Liver (tissue), 9 donors: ENCODE results near the gene EPHB6. TPM values are rescaled to one million over a fixed set of nuclear protein-coding genes. Genes with fewer than 3 reads are reported as not detected.
A peak's percentile ranks its signal among the peaks of the same experiment; 100 is the strongest.

Source experiments
- DNase-seq: peaks from one replicate; pipeline ENCODE4 v3.0.0-alpha.2; 2017; ENCODE audit warnings: low spot score
- H3K27ac ChIP-seq, 2 donors: one replicate each; pipeline ENCODE4 v1.7.0; 2013; ENCODE audit warnings: inconsistent platforms in 2 of 2, low read length in 2 of 2, control low read depth in 1 of 2, low read depth in 1 of 2, mild to moderate bottlenecking in 1 of 2
- H3K27me3 ChIP-seq, 4 donors: one replicate each; pipeline versions ENCODE4 v1.6.1 to v1.7.0; 2013; ENCODE audit warnings: low read length in 3 of 4, inconsistent platforms in 1 of 4, mild to moderate bottlenecking in 1 of 4, moderate library complexity in 1 of 4; ENCODE audit not compliant: control insufficient read depth in 4 of 4, insufficient read depth in 4 of 4
- H3K36me3 ChIP-seq, 4 donors: one replicate each; pipeline versions ENCODE4 v1.6.1 to v1.7.0; 2013; ENCODE audit warnings: low read length in 3 of 4, mild to moderate bottlenecking in 3 of 4, low read depth in 1 of 4, moderate library complexity in 1 of 4; ENCODE audit not compliant: control insufficient read depth in 4 of 4, insufficient read depth in 3 of 4
- H3K4me1 ChIP-seq, 4 donors: one replicate each; pipeline versions ENCODE4 v1.6.1 to v1.7.0; 2013; ENCODE audit warnings: low read length in 3 of 4, mild to moderate bottlenecking in 3 of 4, moderate library complexity in 1 of 4; ENCODE audit not compliant: control insufficient read depth in 4 of 4, insufficient read depth in 4 of 4
- H3K4me3 ChIP-seq, 3 donors: one replicate each; pipeline versions ENCODE4 v1.6.1 to v1.7.0; 2013; ENCODE audit warnings: low read length in 3 of 3, control low read depth in 1 of 3, low read depth in 1 of 3, mild to moderate bottlenecking in 1 of 3
- H3K9ac ChIP-seq, 2 donors: one replicate each; pipeline ENCODE4 v1.7.0; 2013; ENCODE audit warnings: low read length in 2 of 2, mild to moderate bottlenecking in 2 of 2, moderate library complexity in 2 of 2, control low read depth in 1 of 2, low read depth in 1 of 2
- H3K9me3 ChIP-seq, 4 donors: one replicate each; pipeline versions ENCODE4 v1.6.1 to v1.7.0; 2013; ENCODE audit warnings: low read length in 3 of 4; ENCODE audit not compliant: control insufficient read depth in 4 of 4
- ATF3 ChIP-seq: IDR thresholded peaks from 2 replicates; pipeline ENCODE4 v1.6.1; 2016; ENCODE audit warnings: antibody characterized with exemption
- CTCF ChIP-seq: fragments of 150-350 bp; IDR thresholded peaks from 2 replicates; pipeline ENCODE4 v1.5.1; 2017; ENCODE audit warnings: improper control_type of control experiment, low read depth, low read length; ENCODE audit not compliant: missing input control
- EGR1 ChIP-seq, 2 donors: IDR thresholded peaks; 2 replicates each; pipeline ENCODE4 v1.6.1; 2016 to 2018; ENCODE audit warnings: antibody characterized with exemption in 2 of 2, low read depth in 2 of 2
- FOXA1 ChIP-seq: IDR thresholded peaks from 2 replicates; pipeline ENCODE4 v1.6.1; 2016; ENCODE audit warnings: antibody characterized with exemption
- FOXA2 ChIP-seq: IDR thresholded peaks from 2 replicates; pipeline ENCODE4 v1.6.1; 2016; ENCODE audit warnings: antibody characterized with exemption
- GABPA ChIP-seq, 2 donors: IDR thresholded peaks in 1 of 2; conservative IDR thresholded peaks in 1 of 2; 2 replicates each; pipeline ENCODE4 v1.6.1; 2016; ENCODE audit warnings: antibody characterized with exemption in 2 of 2, mild to moderate bottlenecking in 1 of 2, moderate library complexity in 1 of 2
- HNF4A ChIP-seq, 2 donors: conservative IDR thresholded peaks; 2 replicates each; pipeline ENCODE4 v1.6.1; 2016; ENCODE audit warnings: antibody characterized with exemption in 2 of 2, mild to moderate bottlenecking in 2 of 2
- JUND ChIP-seq, 2 donors: IDR thresholded peaks; 2 replicates each; pipeline ENCODE4 v1.6.1; 2016; ENCODE audit warnings: antibody characterized with exemption in 2 of 2
- MAX ChIP-seq: IDR thresholded peaks from 2 replicates; pipeline ENCODE4 v1.6.1; 2016; ENCODE audit warnings: antibody characterized with exemption
- NR2F2 ChIP-seq: IDR thresholded peaks from 2 replicates; pipeline ENCODE4 v1.6.1; 2016; ENCODE audit warnings: antibody characterized with exemption
- RAD21 ChIP-seq, 2 donors: IDR thresholded peaks; 2 replicates each; pipeline ENCODE4 v1.6.1; 2016; ENCODE audit warnings: antibody characterized with exemption in 2 of 2, mild to moderate bottlenecking in 2 of 2
- REST ChIP-seq: IDR thresholded peaks from 2 replicates; pipeline ENCODE4 v1.6.1; 2016; ENCODE audit warnings: antibody characterized with exemption, mild to moderate bottlenecking
- RXRA ChIP-seq, 2 donors: IDR thresholded peaks; 2 replicates each; pipeline ENCODE4 v1.6.1; 2017 to 2018; ENCODE audit warnings: antibody characterized with exemption in 2 of 2, mild to moderate bottlenecking in 1 of 2
- SP1 ChIP-seq: IDR thresholded peaks from 2 replicates; pipeline ENCODE4 v1.6.1; 2018; ENCODE audit warnings: antibody characterized with exemption, mild to moderate bottlenecking
- TAF1 ChIP-seq: conservative IDR thresholded peaks from 2 replicates; pipeline ENCODE4 v1.6.1; 2016; ENCODE audit warnings: antibody characterized with exemption, mild to moderate bottlenecking
- YY1 ChIP-seq: IDR thresholded peaks from 2 replicates; pipeline ENCODE4 v1.6.1; 2016; ENCODE audit warnings: antibody characterized with exemption, mild to moderate bottlenecking
- ZBTB33 ChIP-seq: IDR thresholded peaks from 2 replicates; pipeline ENCODE4 v1.6.1; 2016; ENCODE audit warnings: antibody characterized with exemption
- WGBS: extraction: QIAGEN DNeasy Blood & Tissue Kit; methylation state at CpG from one replicate; pipeline ENCODE4 v1.1.7; 2013; 5-methylcytosine and 5-hydroxymethylcytosine counted together
- polyA plus RNA-seq, 2 donors: library from polyadenylated mRNA; stranded (reverse) in 1 of 2; unstranded in 1 of 2; fragments of 200-250 nt in 1 of 2; fragments of >200 nt in 1 of 2; fragmentation: Nextera tagmentation in 1 of 2; extraction: Ambion mirVana in 1 of 2; gene quantifications; one replicate each; pipeline versions ENCODE4 v1.2.1 to v1.2.3, GENCODE V29; 2013 to 2015
- total RNA-seq, 2 donors: library from RNA; depleted of rRNA; stranded (reverse); fragments of >200 nt; gene quantifications; one replicate each; pipeline ENCODE4 v1.2.3, GENCODE V29; 2014
- donor health status: healthy.
- donor health status: healthy.
- donor health status: healthy.
- donor health status: healthy.
- donor health status: healthy.

EPHB6 gene
- total and polyA plus RNA-seq, 4 donors = 1.2 to 4.3 (median 2.0) TPM

- Histone ChIP-seq H3K4me3 (no peak overlapping the region), H3K9me3 (no peaks in the 10 kb centered on the region), H3K9ac (no peak overlapping the region), H3K27me3 (no peaks in the 10 kb centered on the region), H3K36me3 (peaks cover 0 to 2% (median 0%) of the 10 kb centered on the region in 4 donors), H3K27ac (no peak overlapping the region), H3K4me1 (no peaks in the 10 kb centered on the region)
- peak; percentile 61 for DNase-seq
- 53% methylated on average over 18 of the region's 18 CpGs for WGBS
- TF ChIP-seq HNF4A (conservative IDR thresholded peaks at IDR 0.05) (no peak), ZBTB33 (no peak), NR2F2 (no peak), ATF3 (no peak), FOXA1 (no peak), FOXA2 (no peak), TAF1 (no peak), SP1 (no peak), RAD21 (IDR thresholded peaks at IDR 0.05) (peak; percentile 75 to 82), MAX (no peak), YY1 (no peak), REST (no peak), GABPA (IDR thresholded peaks at IDR 0.05 in 1 of 2, conservative IDR thresholded peaks at IDR 0.05 in 1 of 2) (no peak), CTCF (peak; percentile 74), RXRA (IDR thresholded peaks at IDR 0.05) (no peak)
Observed at GRCh38 chr7:142866361-142867096, 11.7 kb downstream of the EPHB6 start.

- Histone ChIP-seq H3K9ac (no peak overlapping the region), H3K27me3 (no peaks in the 10 kb centered on the region), H3K4me3 (no peak overlapping the region), H3K36me3 (peaks cover 0 to 2% (median 0%) of the 10 kb centered on the region in 4 donors), H3K9me3 (no peaks in the 10 kb centered on the region), H3K27ac (no peak overlapping the region), H3K4me1 (no peaks in the 10 kb centered on the region)
- DNase-seq = no peak
- 63% methylated on average over 4 of the region's 4 CpGs for WGBS
- no peak for TF ChIP-seq TAF1
- TF ChIP-seq EGR1 (IDR thresholded peaks at IDR 0.05; ENCODE audit: low read depth in 2 of 2) = no peak
- no peak for TF ChIP-seq JUND (IDR thresholded peaks at IDR 0.05)
- TF ChIP-seq ZBTB33 = no peak
- no peak for TF ChIP-seq YY1
- no peak for TF ChIP-seq RXRA (IDR thresholded peaks at IDR 0.05)
- TF ChIP-seq CTCF = no peak
Observed at GRCh38 chr7:142867097-142867378, 12.2 kb downstream of the EPHB6 start.
